Right kidney (tissue), 9 donors: Measurements from ENCODE around the gene CDC34.
A peak's percentile ranks its signal among the peaks of the same experiment; 100 is the strongest.

Experiments used
- DNase-seq: peaks from one replicate; pipeline ENCODE4 v3.0.0-alpha.2; 2016
- long read RNA-seq, 8 donors: transcript quantifications; one replicate each; lab custom pipeline, GENCODE V29; 2026

CDC34 gene, protein sequence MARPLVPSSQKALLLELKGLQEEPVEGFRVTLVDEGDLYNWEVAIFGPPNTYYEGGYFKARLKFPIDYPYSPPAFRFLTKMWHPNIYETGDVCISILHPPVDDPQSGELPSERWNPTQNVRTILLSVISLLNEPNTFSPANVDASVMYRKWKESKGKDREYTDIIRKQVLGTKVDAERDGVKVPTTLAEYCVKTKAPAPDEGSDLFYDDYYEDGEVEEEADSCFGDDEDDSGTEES
- long read RNA-seq, donor 1, transcript CDC34-201 (5 exons, 1,471 nt) = major isoform, 46 of 54 reads
- long read RNA-seq, donor 1, partial matches to known transcripts = 0 of 54 reads
- long read RNA-seq, donor 1, other reads (novel, unspliced or antisense) = 0 of 54 reads
- long read RNA-seq, donor 2, transcript CDC34-201 (5 exons, 1,471 nt) = major isoform, 36 of 37 reads
- long read RNA-seq, donor 2, partial matches to known transcripts = 0 of 37 reads
- long read RNA-seq, donor 2, other reads (novel, unspliced or antisense) = 0 of 37 reads
- long read RNA-seq, donor 3, transcript CDC34-201 (5 exons, 1,471 nt) = major isoform, 13 of 15 reads
- long read RNA-seq, donor 3, partial matches to known transcripts = 0 of 15 reads
- long read RNA-seq, donor 3, other reads (novel, unspliced or antisense) = 0 of 15 reads
- long read RNA-seq, donor 4, transcript CDC34-201 (5 exons, 1,471 nt) = major isoform, 23 of 28 reads
- long read RNA-seq, donor 4, partial matches to known transcripts = 0 of 28 reads
- long read RNA-seq, donor 4, other reads (novel, unspliced or antisense) = 0 of 28 reads
- long read RNA-seq, donor 5, transcript CDC34-201 (5 exons, 1,471 nt) = major isoform, 30 of 50 reads
- long read RNA-seq, donor 5, partial matches to known transcripts = 17 of 50 reads
- long read RNA-seq, donor 5, other reads (novel, unspliced or antisense) = 0 of 50 reads
- long read RNA-seq, donor 6, transcript CDC34-201 (5 exons, 1,471 nt) = major isoform, 41 of 46 reads
- long read RNA-seq, donor 6, partial matches to known transcripts = 0 of 46 reads
- long read RNA-seq, donor 6, other reads (novel, unspliced or antisense) = 0 of 46 reads
- long read RNA-seq, donor 7 = 0 reads
- long read RNA-seq, donor 8, transcript CDC34-201 (5 exons, 1,471 nt) = major isoform, 41 of 44 reads
- long read RNA-seq, donor 8, partial matches to known transcripts = 0 of 44 reads
- long read RNA-seq, donor 8, other reads (novel, unspliced or antisense) = 0 of 44 reads

DNA sequence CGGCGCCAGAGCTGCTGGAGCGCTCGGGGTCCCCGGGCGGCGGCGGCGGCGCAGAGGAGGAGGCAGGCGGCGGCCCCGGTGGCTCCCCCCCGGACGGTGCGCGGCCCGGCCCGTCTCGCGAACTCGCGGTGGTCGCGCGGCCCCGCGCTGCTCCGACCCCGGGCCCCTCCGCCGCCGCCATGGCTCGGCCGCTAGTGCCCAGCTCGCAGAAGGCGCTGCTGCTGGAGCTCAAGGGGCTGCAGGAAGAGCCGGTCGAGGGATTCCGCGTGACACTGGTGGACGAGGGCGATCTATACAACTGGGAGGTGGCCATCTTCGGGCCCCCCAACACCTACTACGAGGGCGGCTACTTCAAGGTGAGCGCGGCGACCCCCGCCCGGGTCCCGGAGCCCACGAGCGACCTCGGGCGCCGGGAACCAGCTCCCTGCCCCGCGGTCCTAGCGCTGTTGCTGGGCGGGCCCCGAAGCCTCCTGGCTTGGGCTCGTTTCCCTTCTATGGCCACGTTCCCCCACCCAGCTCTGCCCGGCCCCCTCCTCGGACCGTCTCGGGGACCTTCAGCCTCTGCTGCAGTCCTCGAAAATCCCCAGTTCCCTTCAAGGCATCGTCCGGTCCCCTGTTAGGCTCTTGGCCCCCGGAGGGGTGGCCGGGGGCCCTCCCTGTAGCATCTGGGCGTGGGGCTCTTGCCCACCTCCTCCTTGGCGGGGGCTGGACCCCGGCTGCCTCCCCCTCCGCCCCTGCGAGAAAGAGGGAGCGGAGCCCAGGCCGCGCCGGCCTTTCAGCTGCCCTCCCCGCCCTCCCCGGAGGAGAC, at the start of gene CDC34:
TSS of gene CDC34 (plus strand) at position 8 of the 808 bp plus-strand sequence. CDS start at position 180, 172 bp downstream.
- peak; percentile 70 for DNase-seq

DNA sequence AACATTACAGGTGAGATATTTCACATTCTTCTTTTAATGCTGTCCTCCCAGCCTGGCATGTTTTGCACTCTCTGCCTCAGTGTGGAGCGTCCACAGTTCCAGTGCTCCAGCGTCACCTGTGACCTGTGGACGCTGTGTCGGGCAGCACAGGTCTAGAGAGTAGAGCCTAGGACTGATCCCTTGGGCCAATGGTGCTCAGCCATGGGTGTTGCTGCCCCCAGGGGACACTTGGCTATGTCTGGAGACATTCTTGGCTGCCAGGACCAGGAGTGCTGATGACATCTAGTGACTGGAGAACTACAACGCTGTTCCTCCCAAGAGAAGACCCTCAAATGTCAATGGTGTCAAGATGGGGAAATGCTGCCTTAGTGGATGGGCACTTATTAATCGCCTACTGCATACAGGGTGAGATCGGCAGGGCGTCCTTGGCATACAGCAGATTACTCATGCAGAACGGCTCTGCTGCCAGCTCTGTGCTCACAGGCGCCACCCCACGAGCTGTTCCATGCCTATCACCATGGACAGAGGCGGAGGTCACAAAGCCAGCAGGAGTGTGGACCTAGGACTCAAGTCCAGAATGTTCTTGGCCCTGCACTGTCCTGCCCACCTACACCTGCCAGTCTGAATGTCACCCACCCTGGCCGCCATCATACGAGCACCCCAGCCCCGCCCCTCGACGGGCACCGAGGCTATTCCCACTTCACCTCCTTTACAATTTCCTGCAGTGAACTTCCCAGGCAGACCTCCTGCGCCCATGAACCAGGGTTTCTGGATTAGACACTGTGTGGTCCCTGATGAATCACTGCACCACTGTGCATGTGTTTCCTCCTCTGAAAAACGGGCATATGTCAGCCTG, 49.1 kb upstream of the CDC34 start:
- no peak for DNase-seq

DNA sequence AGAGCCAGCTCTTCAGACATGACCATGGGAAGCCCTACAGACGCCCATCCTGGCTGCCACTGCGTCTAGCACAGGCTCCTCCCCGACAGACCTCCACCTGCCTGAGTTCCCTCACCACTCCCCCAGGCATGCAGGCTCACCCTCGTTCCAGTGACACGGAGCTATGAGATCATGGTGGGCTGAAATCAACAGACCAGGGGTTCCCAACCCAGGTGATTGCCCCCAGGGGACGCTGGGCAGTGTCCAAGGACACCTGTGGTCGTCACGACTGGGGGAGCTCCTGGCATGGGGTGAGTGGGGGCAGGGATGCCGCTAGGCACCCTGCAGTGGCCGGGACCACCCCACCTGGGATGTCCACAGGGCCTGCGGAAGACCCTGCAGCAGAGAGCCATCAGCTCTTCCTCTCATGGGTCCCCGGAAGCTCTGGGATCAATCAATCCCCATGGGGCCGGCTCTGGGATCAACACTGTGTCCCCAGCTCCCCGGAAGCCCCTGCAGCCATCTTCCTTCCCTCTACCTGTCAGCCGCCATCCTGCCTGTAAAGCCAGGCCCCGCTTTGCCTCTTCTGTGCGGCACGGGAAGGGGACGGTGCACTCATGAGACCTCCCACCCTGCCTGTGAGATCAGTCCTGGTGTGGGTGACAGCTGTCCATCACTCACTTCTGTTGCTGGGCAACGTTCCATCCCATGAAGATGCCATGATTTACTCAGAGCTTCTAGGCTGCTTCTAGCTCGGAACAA, 48.1 kb upstream of the CDC34 start:
- no peak for DNase-seq

DNA sequence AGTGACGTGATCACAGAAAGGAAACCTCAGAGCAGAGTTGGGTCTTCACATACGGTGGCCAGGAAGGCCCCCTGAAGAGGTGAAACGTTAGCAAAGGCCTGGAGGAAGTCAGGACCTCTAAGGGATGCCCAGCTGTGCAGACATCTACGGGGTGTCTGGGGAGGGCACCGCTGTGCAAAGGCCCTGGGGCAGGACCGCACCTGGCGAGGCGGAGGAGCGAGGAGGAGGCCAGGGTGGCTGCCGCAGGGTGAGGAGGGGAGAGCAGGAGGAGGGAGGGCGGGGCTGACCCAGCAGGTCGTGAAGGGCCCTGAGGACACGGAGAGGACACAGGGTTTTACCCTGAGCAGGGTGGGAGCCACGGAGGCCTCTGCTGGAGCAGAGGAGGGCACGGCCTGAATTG, 47.1 kb upstream of the CDC34 start:
- DNase-seq = no peak

DNA sequence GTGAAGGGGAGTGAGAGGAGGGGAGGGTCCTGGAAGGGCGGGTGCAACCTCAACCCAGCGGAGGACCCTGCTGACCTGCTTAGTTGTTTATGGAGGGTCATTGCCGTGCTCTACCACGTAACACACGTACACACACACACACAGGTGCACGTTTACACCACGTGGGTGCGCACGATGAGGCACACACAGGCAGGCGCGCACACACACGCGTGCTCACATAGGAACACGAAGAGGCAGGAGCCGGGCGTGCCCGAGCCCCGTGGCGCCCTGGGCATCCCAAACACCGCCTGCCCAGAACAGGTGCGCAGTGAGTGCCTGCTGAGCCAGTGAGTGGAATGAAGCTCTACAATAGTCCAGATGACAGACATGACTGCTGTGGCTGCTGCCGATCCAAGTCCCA, 46.5 kb upstream of the CDC34 start:
- no peak for DNase-seq

DNA sequence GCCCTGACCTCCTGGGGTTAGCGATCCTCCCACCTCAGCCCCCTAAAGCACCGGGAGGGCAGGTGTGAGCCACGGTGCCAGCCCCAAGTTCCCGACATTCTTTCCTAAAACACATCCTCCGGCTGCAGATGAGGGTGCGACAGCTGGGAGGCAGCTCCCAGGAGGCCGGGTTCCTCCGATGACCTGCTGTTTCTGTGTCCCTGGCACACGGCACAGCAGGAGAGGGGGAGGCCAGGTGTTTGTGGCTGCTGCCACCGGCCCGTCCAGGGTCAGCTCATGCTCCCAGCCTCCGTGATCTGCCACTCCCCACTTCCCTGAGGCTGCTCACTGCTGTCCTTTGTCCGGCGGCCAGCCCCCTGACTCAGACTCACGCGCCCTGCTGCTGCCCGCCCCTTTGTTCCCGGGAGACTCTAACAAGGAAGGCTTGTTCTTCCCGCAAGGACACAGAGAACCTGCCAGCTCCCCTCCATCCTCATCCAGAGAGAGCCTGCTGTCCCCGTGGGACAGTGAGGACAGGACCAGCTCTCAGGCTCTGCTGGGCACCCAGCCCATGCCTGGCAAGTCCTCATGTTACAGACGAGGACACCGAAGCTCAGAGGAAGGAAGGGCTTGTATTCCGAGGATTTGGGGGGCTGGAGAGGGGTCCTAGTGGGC, 45.9 kb upstream of the CDC34 start:
- peak; percentile 56 for DNase-seq

DNA sequence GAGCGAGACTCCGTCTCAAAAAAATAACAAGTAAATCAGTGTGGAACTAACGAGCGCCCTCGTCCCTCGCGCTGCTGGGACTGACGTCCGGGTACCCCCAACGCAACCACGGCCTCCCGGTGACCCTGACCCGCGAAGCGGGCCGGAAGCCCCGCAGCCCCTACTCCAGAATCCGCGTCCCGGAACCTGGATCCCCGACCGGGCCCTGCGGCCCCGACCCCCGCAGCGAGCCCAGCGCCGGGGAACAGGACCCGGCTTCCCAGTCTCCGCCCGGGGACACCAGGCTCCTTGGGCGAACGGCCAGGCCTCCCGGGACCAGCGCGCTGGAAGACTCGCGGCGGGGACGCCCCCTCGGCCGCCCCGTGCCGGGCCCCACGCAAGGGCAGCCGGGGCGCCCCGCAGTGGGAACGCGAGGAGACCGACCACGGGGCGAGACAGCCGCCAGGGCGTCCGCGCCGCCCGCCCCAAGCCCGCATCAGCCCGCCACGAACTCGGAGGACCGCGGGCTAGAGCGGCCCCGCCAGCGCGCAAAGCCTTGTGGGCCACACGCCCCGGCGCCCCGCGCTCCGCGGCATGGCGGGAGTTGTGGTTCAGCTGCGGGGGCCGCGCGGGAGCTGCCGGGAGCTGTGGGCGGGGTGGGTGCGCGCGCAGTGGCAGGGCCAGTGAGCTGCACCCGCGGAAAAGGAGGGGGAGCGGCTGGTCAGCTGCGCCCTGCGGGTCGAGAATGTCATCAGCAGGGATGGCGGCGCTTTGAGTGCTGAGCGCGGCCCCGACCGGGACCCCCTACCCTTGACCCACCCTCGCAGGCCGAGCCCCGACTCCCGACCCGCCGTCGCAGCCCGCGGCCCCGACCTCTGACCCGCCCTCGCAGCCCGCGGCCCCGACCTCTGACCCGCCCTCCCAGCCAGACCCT, 42.8 kb upstream of the CDC34 start:
- peak; percentile 94 for DNase-seq

DNA sequence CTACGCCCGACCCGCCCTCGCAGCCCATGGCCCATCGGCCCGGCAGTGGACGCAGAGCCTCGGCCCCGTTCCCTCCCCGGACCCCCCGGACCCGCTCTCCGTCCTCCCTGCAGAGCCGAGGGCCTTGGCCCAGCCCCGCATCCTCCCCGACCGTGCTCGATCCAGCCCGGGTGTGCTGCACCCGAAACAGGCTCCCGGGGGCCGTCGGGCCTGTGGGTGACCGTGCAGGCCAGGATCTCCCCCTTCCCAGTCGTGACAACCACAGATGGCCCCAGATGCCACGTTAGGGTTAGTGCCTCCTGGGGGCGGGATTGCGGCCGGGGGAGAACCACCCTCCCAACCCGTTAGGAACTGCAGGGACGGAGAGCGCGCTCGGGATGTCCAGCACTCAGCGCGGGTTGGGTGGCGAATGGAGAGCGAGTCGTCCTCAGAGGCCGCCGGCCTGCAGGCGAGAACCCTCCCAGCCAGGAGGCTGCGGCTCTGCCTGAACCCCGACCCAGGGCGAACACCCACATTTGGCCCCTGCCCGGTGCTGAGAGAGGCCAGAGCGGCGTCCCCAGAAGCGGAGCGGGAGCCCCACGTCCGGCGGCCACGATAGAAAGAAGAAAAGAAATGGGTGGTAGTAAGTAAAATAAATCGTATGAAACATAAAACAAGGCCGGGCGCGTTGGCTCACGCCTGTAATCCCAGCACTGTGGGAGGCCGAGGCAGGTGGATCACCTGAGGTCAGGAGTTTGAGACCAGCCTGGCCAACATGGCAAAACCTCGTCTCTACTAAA, 42.0 kb upstream of the CDC34 start:
- DNase-seq = peak; percentile 71

DNA sequence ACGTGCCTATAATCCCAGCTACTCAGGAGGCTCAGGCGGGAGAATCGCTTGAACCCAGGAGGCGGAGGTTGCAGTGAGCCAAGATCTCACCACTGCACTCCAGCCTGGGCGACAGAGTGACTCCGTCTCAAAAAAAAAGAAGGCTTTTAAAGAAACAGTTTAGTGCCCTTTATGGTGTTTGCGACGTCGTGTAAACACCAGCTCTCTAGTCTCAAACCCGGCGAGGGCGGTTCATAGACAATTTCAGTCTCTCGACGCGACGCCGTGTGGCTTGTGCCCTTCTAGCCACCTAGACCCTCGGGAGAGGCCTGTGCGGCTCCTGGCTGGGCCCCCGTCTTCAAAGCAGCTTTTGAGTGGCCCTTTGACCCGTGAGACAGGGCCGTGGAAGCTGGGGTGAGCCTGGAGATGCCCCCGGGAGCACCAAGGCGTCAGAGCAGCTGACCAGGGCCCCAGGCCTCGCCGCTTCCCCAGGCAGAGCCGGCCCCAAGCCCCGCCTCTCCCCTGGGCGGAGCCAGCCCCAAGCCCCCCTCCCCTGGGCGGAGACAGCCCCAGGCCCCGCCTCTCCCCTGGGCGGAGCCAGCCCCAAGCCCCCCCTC, 40.3 kb upstream of the CDC34 start:
- DNase-seq = no peak

DNA sequence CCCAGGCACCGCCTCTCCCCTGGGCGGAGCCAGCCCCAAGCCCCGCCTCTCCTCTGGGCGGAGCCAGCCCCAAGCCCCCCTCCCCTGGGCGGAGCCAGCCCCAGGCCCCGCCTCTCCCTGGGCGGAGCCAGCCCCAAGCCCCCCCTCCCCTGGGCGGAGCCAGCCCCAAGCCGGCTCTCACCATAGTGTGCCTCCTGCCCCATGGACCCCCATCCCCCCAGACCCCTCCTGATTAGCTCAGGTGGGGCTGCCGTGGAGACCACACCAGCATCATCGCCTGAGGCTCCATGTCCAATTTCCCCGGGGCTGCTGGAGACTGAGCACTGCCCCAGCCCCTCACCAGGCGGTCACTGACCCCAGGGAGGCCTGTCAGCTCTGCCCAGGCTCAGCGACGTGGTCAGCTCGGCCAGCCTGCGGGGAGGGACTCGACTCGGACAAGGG, 39.4 kb upstream of the CDC34 start:
- no peak for DNase-seq

- no peak for DNase-seq
Measured at GRCh38 chr19:493391-494170, 38.0 kb upstream of the CDC34 start.

DNA sequence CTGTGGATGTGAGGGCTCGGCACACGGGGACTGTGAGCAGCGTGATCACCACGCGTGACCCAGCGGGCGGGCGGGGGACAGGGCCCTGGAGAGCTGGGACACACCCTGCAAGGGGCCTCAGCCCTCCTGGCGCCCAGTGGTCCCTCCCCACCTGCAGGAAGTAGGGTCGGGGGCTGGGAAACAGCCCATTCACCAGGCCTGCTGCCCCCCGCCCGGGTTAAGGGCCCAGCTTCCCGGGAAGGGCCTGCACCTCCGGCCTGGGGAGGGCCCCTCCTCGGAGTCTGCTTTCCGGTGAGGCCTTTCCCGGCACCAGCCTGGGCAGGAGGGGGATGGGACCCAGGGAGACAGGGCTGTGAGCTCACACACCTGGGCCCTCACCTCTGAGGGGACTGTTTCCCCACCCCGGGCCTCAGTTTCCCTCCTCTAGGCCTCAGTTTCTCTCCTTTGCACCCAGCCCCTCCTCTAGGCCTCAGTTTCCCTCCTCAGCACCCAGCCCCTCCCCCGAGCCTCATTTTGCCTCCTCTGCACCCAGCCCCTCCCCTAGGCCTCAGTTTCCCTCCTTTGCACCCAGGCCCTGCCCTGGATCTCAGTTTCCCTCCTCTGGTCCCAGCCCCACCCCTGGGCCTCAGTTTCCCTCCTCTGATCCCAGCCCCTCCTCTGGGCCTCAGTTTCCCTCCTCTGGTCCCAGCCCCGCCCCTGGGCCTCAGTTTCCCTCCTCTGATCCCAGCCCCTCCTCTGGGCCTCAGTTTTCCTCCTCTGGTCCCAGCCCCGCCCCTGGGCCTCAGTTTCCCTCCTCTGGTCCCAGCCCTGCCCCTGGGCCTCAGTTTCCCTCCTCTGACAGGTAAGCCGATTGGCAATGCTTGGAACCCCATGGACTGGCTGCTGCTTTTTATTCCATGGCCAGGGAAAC, 37.1 kb upstream of the CDC34 start:
- no peak for DNase-seq

- DNase-seq = no peak
Measured at GRCh38 chr19:495081-495401, 36.5 kb upstream of the CDC34 start.

DNA sequence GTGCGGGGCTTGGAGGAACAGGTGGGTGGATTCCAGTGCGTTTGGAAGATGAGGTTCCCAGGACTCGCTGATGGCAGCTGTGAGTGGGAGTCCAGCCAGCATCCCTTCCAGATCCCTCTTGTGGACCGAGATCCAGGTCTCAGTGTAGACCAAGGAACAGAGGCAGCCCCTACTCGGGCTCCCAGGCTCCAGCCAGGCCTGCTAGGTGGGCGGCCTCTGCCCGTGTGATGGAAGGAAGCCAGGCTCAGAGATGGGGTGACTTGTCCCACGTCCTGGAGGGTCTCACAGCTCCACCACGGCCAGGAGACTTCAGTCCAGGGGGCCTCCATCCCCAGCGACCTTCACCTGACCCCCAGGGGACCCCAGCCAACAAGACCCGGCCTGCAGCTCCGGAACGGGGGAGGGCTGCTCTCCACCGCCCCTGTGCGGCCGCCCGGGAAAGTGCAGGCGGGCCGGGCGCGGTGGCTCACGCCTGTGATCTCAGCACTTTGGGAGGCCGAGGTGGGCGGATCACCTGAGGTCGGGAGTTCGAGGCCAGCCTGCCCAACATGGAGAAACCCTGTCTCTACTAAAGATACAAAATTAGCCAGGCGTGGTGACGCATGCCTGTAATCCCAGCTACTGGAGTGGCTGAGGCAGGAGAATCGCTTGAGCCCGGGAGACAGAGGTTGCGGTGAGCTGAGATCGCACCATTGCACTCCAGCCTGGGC, 36.0 kb upstream of the CDC34 start:
- DNase-seq = peak; percentile 62
